Neuron (in vitro differentiated cells): ENCODE results near the gene PARD3B.

ENCODE experiments used
- H2AFZ ChIP-seq: one replicate; pipeline ENCODE4 v1.6.1; 2013; ENCODE audit warnings: low read depth, mild to moderate bottlenecking, inconsistent platforms, low read length, moderate library complexity
- H3K27me3 ChIP-seq: one replicate; pipeline ENCODE4 v1.6.1; 2013; ENCODE audit warnings: low read length; ENCODE audit not compliant: insufficient read depth
- H3K36me3 ChIP-seq: one replicate; pipeline ENCODE4 v1.6.1; 2013; ENCODE audit warnings: low read length; ENCODE audit not compliant: insufficient read depth
- H3K4me1 ChIP-seq: one replicate; pipeline ENCODE4 v1.6.1; 2013; ENCODE audit warnings: low read length; ENCODE audit not compliant: insufficient read depth
- H3K4me3 ChIP-seq: 2 replicates; pipeline ENCODE4 v1.5.1; 2013; ENCODE audit warnings: mild to moderate bottlenecking, low read length, moderate library complexity
- H3K9me3 ChIP-seq: one replicate; pipeline ENCODE4 v1.6.1; 2013; ENCODE audit warnings: low read length

Gene PARD3B

DNA sequence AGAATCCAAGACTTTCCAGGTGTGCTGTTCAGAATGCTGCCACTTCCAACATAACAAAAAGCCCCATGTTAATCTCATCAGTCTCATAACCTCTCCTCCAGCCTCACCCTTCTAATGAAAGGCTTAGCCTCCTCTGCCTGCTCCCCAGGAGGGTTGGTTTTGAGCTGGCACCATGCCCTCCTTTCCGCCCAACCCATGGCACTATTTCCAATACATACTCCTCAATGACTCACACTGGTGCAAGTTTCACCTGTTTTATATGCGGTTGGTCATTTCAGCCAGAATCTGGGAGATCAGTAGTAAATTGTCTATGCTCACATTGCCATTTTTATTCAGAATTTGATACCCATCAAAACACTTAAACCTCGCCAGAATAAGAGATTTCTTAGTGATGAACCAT, 979.4 kb downstream of the PARD3B start:
- no peaks in the 10 kb centered on the region for H3K9me3 ChIP-seq
- no peak overlapping the region for H3K4me3 ChIP-seq
- H3K4me1 ChIP-seq = peaks cover 11% of the 10 kb centered on the region
- no peaks in the 10 kb centered on the region for H3K36me3 ChIP-seq
- H2AFZ ChIP-seq = no peak overlapping the region
- no peaks in the 10 kb centered on the region for H3K27me3 ChIP-seq

DNA sequence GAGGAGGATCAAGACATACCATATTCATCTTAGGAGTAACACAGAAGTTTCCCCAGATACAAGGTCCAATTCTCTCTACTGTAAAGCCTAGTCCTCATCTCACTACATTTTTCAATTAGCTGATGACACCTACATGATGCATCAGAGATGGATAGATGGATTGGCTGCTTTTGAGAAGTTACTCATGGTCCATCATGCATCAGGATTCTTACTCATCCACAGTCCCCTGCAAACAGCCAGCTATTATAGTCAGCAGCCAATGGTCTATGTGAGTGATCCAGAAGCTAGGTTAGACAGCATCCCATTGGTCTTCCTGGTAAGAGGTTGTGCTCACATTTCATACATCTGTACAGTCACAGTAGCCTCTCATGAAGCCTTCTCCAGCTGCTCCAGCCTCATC, 982.5 kb downstream of the PARD3B start:
- peaks cover 15% of the 10 kb centered on the region for H3K4me1 ChIP-seq
- H2AFZ ChIP-seq = no peak overlapping the region
- H3K36me3 ChIP-seq = no peaks in the 10 kb centered on the region
- no peak overlapping the region for H3K4me3 ChIP-seq
- H3K9me3 ChIP-seq = no peaks in the 10 kb centered on the region
- no peaks in the 10 kb centered on the region for H3K27me3 ChIP-seq

DNA sequence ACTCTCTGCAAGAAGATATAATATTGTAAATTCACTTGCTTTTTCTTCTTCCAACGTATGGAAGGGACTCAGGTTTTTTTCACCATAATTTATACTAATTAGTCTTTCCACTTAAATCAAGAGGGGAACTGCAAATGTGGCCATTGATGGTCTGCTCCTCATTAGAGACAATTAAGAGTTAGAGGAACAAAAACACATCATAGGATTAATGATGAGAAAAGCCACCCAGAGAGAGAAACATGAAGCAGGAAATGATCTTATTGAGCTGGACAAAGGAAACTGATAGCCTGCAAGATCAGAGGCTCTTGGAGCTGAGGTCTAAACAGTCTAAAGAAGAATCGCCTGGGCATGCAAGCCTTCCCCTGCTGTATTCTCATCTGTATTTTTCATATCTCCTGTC, 985.8 kb downstream of the PARD3B start:
- no peak overlapping the region for H3K4me3 ChIP-seq
- no peaks in the 10 kb centered on the region for H3K36me3 ChIP-seq
- H3K4me1 ChIP-seq = peaks cover 15% of the 10 kb centered on the region
- H3K9me3 ChIP-seq = no peaks in the 10 kb centered on the region
- H3K27me3 ChIP-seq = no peaks in the 10 kb centered on the region
- H2AFZ ChIP-seq = no peak overlapping the region

DNA sequence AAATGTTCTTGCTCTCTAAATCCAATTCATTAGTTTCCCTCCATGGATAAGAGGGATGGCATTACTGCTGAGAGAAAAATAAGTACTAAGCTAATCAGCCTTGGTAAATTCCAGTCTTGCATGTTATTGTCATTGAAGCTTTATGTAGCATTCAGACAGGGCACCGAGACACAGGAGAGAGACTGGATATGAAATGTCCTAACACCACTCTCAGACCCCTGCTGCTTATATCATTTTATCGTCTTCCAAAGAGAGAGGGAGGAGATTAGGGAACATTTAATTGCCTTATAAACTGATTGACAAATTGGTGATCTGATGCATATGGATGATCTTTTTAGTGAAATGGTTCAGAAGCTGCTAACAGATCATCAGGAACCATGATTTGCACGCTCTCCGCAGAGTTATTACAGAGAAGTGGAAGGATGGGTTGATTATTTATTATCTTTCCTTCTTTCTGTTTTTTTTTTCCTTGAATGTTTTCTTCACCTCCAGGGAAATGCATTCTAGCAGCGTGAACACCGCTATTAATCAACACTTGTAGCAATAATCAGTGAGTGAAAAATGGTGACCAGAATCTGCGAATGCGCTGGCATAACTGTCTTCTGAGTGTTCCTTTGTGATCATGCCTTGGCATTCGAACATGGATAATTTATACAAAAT, 986.3 kb downstream of the PARD3B start:
- Histone ChIP-seq H3K9me3 (no peaks in the 10 kb centered on the region), H3K4me3 (no peak overlapping the region), H3K4me1 (peaks cover 15% of the 10 kb centered on the region), H3K27me3 (no peaks in the 10 kb centered on the region), H3K36me3 (no peaks in the 10 kb centered on the region), H2AFZ (no peak overlapping the region)

DNA sequence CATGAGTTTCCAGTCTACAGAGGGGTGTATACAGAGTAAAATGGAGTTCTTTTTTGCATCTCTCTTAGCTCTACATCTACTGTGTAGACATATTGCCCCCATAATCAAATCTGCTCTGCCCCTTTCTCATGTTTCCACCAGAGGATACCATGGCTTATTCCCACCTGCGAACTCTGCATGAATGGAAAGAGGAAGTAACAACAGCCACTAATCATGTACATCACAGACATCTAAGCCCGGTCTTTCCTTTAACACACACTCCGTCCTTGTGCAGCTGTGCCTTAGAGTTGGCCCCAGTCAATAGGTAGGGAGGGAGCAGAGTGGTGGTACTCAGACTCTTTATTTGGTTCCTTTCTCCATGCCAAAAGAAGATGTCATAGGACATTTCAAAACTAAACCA, 989.7 kb downstream of the PARD3B start:
- Histone ChIP-seq H3K36me3 (no peaks in the 10 kb centered on the region), H3K4me3 (no peak overlapping the region), H3K9me3 (peaks cover 2% of the 10 kb centered on the region), H3K27me3 (no peaks in the 10 kb centered on the region), H3K4me1 (peaks cover under 1% of the 10 kb centered on the region), H2AFZ (no peak overlapping the region)

DNA sequence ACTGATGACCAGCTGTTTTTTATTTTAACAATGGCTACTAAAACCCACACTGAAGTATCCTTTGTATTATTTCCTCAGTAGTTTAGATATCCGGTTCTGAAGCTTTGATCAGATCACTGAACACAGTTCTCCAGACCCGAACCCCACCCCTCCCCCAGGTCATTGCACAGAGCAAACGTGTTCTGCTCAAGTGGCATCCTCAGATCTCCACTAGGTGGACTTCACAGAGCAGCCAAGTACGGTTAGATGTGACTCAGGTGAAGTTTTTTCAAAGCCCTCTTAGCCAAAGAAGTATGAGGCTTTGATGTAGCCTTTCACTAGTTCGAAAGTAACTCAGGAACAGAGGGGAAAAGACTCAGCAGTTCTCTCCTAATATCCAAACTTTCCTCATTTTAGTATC, 994.3 kb downstream of the PARD3B start:
- H3K36me3 ChIP-seq = no peaks in the 10 kb centered on the region
- peaks cover 4% of the 10 kb centered on the region for H3K4me1 ChIP-seq
- no peak overlapping the region for H2AFZ ChIP-seq
- H3K4me3 ChIP-seq = no peak overlapping the region
- peaks cover 2% of the 10 kb centered on the region for H3K9me3 ChIP-seq
- no peaks in the 10 kb centered on the region for H3K27me3 ChIP-seq

DNA sequence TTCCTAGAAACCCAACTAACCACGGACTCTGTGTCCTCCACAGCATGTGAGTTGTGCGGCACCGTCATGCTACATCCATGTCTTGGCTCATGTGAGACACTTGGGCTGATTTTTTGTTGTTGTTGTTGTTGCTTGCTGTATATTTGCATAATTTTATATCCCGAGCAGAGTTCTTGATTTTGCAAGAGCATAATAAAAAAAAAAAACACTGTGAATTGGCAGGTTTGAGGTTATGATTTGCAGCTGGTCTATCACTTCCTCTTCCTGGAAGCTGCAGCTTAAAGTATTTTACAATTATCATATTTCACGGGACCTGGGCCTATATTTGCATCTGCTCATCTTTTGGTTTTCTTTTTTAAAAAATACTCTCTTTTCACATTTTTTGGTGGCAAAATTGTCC, 994.8 kb downstream of the PARD3B start:
- Histone ChIP-seq H3K36me3 (no peaks in the 10 kb centered on the region), H3K4me3 (no peak overlapping the region), H3K9me3 (peaks cover 2% of the 10 kb centered on the region), H3K4me1 (peaks cover 4% of the 10 kb centered on the region), H2AFZ (no peak overlapping the region), H3K27me3 (no peaks in the 10 kb centered on the region)

DNA sequence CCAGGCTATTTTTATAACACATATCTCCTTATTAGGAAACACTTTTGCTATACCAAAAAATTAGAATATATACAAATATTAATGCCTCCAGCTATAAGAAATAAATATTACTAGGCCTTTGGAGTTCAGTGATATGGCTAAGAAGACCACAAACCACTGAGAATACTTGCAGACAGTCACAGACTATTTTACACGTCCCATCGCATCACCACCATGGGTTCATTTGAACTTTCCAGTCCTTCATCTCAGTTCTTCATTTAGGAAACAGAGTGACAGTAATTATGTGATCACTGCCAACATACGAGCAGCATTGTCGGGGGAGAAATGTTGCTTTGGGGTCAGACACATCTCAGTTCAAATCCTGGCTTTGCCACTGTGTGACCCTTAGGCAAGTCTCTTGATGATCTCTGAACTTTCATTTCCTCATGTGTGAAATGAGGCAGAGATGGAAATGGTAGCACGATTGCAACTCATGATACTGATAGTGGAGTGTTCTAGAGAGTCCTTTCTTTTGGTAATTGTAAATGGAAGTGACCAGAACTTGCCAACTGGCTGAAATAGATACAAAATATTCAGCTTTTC, 998.1 kb downstream of the PARD3B start:
- H3K4me1 ChIP-seq = peaks cover 4% of the 10 kb centered on the region
- H3K36me3 ChIP-seq = no peaks in the 10 kb centered on the region
- H3K27me3 ChIP-seq = no peaks in the 10 kb centered on the region
- H3K9me3 ChIP-seq = no peaks in the 10 kb centered on the region
- no peak overlapping the region for H3K4me3 ChIP-seq
- no peak overlapping the region for H2AFZ ChIP-seq

DNA sequence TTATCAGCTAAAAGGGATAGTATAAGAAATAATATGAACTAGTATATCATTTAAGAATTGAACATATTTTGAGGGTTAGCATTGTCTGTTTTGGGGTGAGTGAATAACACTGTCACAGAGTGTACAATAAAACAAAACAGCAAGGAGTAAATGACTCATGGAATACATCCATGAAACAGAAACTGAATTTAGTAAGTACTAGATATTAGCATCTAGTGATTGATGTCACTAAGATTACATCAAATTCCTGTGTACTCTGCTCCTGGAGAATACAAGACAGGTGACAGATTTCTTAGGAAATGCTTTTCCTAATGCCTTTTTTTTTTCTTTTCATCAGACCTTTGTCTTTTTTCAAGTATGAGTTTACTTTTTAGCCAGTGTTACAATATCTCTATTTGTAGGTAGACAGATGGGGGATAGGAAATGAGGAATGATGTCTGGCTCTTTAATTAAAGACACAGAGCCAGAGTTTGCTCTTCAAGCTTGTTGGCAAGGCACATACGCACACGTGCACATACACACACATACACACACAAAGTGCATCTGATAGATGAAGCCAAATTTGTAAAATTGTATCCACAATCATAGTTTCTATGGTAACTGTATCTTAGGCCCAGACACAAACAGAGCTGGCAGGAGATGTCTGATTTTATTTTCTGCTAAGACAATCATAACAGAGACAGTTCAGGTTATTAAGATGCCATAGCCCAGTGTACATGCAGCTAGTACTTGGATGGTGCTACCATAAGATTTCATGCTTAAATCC, 998.8 kb downstream of the PARD3B start:
- Histone ChIP-seq H3K36me3 (no peaks in the 10 kb centered on the region), H2AFZ (no peak overlapping the region), H3K27me3 (no peaks in the 10 kb centered on the region), H3K9me3 (no peaks in the 10 kb centered on the region), H3K4me1 (peaks cover 4% of the 10 kb centered on the region), H3K4me3 (no peak overlapping the region)

DNA sequence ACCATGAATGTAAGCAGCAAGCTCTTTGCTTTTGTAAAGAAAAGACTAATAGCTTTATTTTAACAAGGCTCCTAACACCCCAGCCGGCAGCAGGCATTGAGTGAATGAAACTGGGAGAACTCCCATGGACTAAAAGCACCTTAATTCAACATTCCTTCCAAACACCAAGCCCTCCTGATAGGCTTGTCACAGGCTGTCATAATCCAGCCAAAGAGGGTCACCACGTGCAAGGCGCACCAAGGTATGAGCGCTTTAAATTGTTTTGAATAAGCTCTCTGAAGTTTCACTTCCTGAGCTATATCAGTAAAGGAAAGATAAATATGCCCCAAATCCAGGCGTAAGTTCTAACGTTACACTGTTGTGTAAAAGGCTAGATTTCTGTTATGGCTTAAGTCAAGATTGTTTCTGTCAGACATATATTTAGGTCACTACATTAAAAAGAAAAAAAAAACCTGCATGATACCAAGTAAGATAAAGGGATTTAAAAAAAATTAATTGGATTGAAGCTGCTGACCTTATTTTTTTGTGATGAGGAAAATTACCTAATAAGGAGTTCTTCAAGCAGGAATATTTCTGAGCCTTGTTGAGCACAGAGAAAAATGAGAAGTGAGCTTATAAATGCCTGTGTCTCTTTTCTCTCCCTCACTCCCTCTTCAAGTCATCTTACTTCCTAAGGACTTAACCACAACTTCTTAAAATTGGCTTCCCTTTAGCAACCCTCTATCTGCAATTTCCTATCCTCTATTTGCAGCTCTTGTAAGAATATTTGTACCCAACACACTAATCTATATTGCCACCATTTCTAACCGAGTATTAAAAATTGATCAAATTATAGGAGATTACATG, 1000.9 kb downstream of the PARD3B start:
- H3K4me3 ChIP-seq = no peak overlapping the region
- peaks cover 7% of the 10 kb centered on the region for H3K4me1 ChIP-seq
- no peaks in the 10 kb centered on the region for H3K9me3 ChIP-seq
- no peaks in the 10 kb centered on the region for H3K36me3 ChIP-seq
- H2AFZ ChIP-seq = no peak overlapping the region
- no peaks in the 10 kb centered on the region for H3K27me3 ChIP-seq

DNA sequence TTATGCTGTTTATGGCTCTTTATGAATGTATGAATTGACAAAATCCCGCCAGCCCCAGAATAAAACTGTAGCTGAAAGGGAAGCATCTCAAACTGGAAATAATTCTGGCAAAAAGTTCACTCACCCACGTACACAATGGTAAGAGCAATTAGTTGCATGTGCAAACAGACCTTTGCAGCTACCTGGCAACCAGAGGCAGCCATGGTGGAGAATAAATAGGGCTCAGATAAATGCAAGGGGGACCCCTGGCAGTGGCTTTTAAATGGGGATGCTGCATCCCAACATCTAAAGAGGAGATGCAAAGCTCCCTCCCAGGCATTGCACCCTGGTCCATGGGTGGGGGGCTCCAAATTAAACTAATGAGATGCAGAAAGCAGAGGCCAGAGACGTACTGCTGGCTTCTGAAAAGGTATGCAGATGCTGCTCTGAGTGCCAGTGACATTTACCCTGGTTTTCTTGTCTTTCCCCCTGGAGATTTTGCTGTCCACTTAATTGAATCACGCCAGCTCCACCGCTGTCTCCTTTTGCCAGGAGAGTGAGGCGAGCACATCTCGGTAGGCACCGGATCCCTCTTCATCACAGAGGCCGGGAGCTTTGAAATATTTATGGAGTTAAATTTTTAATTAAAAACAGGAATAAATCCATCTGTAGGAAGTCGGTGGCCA, 1010.4 kb downstream of the PARD3B start:
- no peaks in the 10 kb centered on the region for H3K36me3 ChIP-seq
- peaks cover 6% of the 10 kb centered on the region for H3K4me1 ChIP-seq
- no peaks in the 10 kb centered on the region for H3K27me3 ChIP-seq
- no peaks in the 10 kb centered on the region for H3K9me3 ChIP-seq
- no peak overlapping the region for H2AFZ ChIP-seq
- H3K4me3 ChIP-seq = no peak overlapping the region

DNA sequence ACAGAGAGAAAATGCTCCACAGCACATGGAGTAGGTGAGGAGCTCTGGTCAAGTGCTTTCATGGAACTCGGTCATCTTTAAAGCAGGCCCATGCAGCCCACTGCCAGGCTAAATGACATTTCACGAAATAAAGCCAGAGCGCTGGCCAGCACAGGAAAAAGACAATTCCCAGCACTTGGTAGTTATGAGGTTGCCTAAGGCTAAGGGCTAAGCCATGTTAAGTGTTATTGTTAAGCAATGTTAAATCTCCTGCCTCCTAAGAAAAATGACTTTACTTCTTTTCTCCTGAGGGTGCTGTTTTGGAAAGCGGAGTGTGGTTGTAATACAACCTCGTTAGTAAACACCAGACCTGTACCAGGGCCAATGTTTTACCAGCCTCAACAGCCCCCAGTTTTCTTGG, 1011.1 kb downstream of the PARD3B start:
- peaks cover 6% of the 10 kb centered on the region for H3K4me1 ChIP-seq
- no peaks in the 10 kb centered on the region for H3K9me3 ChIP-seq
- H3K36me3 ChIP-seq = no peaks in the 10 kb centered on the region
- H2AFZ ChIP-seq = no peak overlapping the region
- H3K4me3 ChIP-seq = no peak overlapping the region
- H3K27me3 ChIP-seq = no peaks in the 10 kb centered on the region
